K562 (cell line): ENCODE data around the gene MYO16. TPM values are rescaled to one million over a fixed set of nuclear protein-coding genes. Genes with fewer than 3 reads are reported as not detected.

Experiments used
- ATAC-seq: fragments of 200-7000 bp; cut with Tn5 transposase; 3 replicates; pipeline ENCODE4 v1.9.1; 2020; ENCODE audit warnings: moderate library complexity
- BruUV-seq: library from RNA; stranded (reverse); fragments of 400-500 nt; replicated peaks from 2 replicates; lab custom pipeline; 2021; lab: Mats Ljungman, UMichigan
- CTCF ChIA-PET: fragments of 300-600 bp; formaldehyde crosslinking; extraction: SDS; loops from one replicate; lab custom pipeline; 2021; ENCODE audit warnings: low intra/inter-chr PET ratio; lab: Yijun Ruan, JAX
- POLR2A ChIA-PET: fragments of 300-600, 350-650 bp; sonication (Branson Sonifier 250); formaldehyde crosslinking; extraction: SDS; loops from one replicate; lab custom pipeline; 2021; ENCODE audit warnings: antibody characterized with exemption, inconsistent platforms; lab: Yijun Ruan, JAX
- DNase-seq, 4 experiments: peaks; one replicate each; pipeline versions ENCODE4 v3.0.0 to v3.0.0-alpha.2; 2011 to 2018; ENCODE audit warnings: low spot score in 3 of 4, mixed read lengths in 3 of 4; ENCODE audit errors: extremely low read depth in 1 of 4
- FAIRE-seq: peaks from 2 replicates; lab custom pipeline; 2011; peaks lifted over from hg19 to GRCh38; lab: Jason Lieb, UNC
- H2AFZ ChIP-seq: 2 replicates; pipeline ENCODE4 v1.6.0; 2011; ENCODE audit warnings: low read depth, low read length, control low read depth, inconsistent platforms
- H3K27ac ChIP-seq: fragments of 200-600 bp; 3 replicates; pipeline ENCODE4 v1.8.0; 2011; ENCODE audit warnings: low read depth, mild to moderate bottlenecking, control low read depth, inconsistent platforms, low read length, moderate library complexity, mixed read lengths; ENCODE audit errors: extremely low read depth
- H3K27me3 ChIP-seq, 2 experiments: fragments of 300-600 bp in 1 of 2; 2 replicates in 1 of 2; 3 replicates in 1 of 2; pipeline versions ENCODE4 v1.6.0 to v1.8.0; 2011; ENCODE audit warnings: inconsistent platforms in 2 of 2, low read length in 2 of 2, mild to moderate bottlenecking in 1 of 2, mixed read lengths in 1 of 2, moderate library complexity in 1 of 2; ENCODE audit not compliant: control insufficient read depth in 2 of 2, insufficient read depth in 2 of 2
- H3K36me3 ChIP-seq: fragments of 300-600 bp; 3 replicates; pipeline ENCODE4 v1.8.0; 2011; ENCODE audit warnings: mild to moderate bottlenecking, low read length, inconsistent platforms; ENCODE audit not compliant: control insufficient read depth, insufficient read depth
- H3K4me1 ChIP-seq, 2 experiments: fragments of 200-600 bp in 1 of 2; replicated peaks in 1 of 2; 2 replicates in 1 of 2; 3 replicates in 1 of 2; pipeline versions ENCODE4 v1.5.1 to v1.8.0; 2011; ENCODE audit warnings: inconsistent platforms in 2 of 2, low read length in 2 of 2, mild to moderate bottlenecking in 1 of 2, mixed read lengths in 1 of 2, moderate library complexity in 1 of 2; ENCODE audit not compliant: control insufficient read depth in 2 of 2, insufficient read depth in 2 of 2
- H3K4me2 ChIP-seq: 2 replicates; pipeline ENCODE4 v1.6.1; 2011; ENCODE audit warnings: low read length, control low read depth, inconsistent platforms, mixed read lengths; ENCODE audit not compliant: insufficient read depth
- H3K4me3 ChIP-seq: fragments of 200-600 bp; sonication (generic), shearing (Covaris generic); 2 replicates; pipeline ENCODE4 v1.5.1; 2016; ENCODE audit warnings: control low read depth, inconsistent platforms
- H3K79me2 ChIP-seq: fragments of 200-600 bp; 3 replicates; pipeline ENCODE4 v1.8.0; 2011; ENCODE audit warnings: low read length, inconsistent platforms; ENCODE audit not compliant: control insufficient read depth, insufficient read depth
- H3K9ac ChIP-seq, 2 experiments: 2 replicates each; pipeline versions ENCODE4 v1.6.0 to v1.6.1; 2011; ENCODE audit warnings: low read depth in 2 of 2, low read length in 2 of 2, control low read depth in 1 of 2, inconsistent platforms in 1 of 2, mild to moderate bottlenecking in 1 of 2, mixed read lengths in 1 of 2; ENCODE audit not compliant: insufficient read depth in 1 of 2
- H3K9me1 ChIP-seq: one replicate; pipeline ENCODE4 v1.6.0; 2011; ENCODE audit warnings: inconsistent platforms, mild to moderate bottlenecking, low read length, moderate library complexity; ENCODE audit not compliant: control insufficient read depth, insufficient read depth
- H3K9me3 ChIP-seq: replicated peaks from 2 replicates; pipeline ENCODE4 v1.5.1; 2011; ENCODE audit warnings: low read depth, low read length, inconsistent platforms; ENCODE audit not compliant: control insufficient read depth, insufficient read depth
- H4K20me1 ChIP-seq: replicated peaks from 2 replicates; pipeline ENCODE4 v1.6.1; 2011; ENCODE audit warnings: low read length, inconsistent platforms, mixed read lengths; ENCODE audit not compliant: control insufficient read depth, insufficient read depth
- ASH1L ChIP-seq: fragments of 450-650 bp; IDR thresholded peaks from 2 replicates; pipeline ENCODE4 v1.6.1; 2018; ENCODE audit warnings: borderline replicate concordance, mild to moderate bottlenecking, low read depth; ENCODE audit not compliant: partially characterized antibody
- FOXO4 ChIP-seq: fragments of 450-650 bp; formaldehyde crosslinking; IDR thresholded peaks from 2 replicates; pipeline ENCODE4 v1.4.0; 2020; ENCODE audit warnings: mild to moderate bottlenecking, moderate library complexity
- GTF2B ChIP-seq: IDR thresholded peaks from 2 replicates; pipeline ENCODE4 v1.6.1; 2011; ENCODE audit not compliant: insufficient read length; ENCODE audit errors: extremely low read depth
- HLTF ChIP-seq: fragments of 450-650 bp; IDR thresholded peaks from 2 replicates; pipeline ENCODE4 v1.6.1; 2016
- HSF4 ChIP-seq: fragments of 250-450 bp; sonication (Bioruptor Pico); IDR thresholded peaks from 2 replicates; pipeline ENCODE4 v2.1.2; 2022; ENCODE audit warnings: mild to moderate bottlenecking, moderate library complexity, borderline replicate concordance
- NEUROD1 ChIP-seq: fragments of 150-350 bp; IDR thresholded peaks from 2 replicates; pipeline ENCODE4 v1.6.1; 2014; ENCODE audit warnings: borderline replicate concordance, low read length, low read depth; ENCODE audit not compliant: partially characterized antibody
- RBM25 ChIP-seq: fragments of 200-400 bp; formaldehyde crosslinking; IDR thresholded peaks from 2 replicates; pipeline ENCODE4 v1.6.1; 2018; ENCODE audit warnings: low read length, low read depth, moderate library complexity; ENCODE audit not compliant: severe bottlenecking
- TAF7 ChIP-seq: fragments of 450-650 bp; IDR thresholded peaks from 2 replicates; pipeline ENCODE4 v1.6.1; 2016; ENCODE audit warnings: missing genetic modification characterization, missing compliant biosample characterization
- ZBTB12 ChIP-seq: fragments of 250-450 bp; sonication (Bioruptor Pico); IDR thresholded peaks from 2 replicates; pipeline ENCODE4 v1.4.0; 2020
- ZNF140 ChIP-seq: fragments of 250-450 bp; sonication (Bioruptor Pico); IDR thresholded peaks from 2 replicates; pipeline ENCODE4 v1.8.0; 2021; ENCODE audit warnings: moderate library complexity, mild to moderate bottlenecking, inconsistent platforms
- ZSCAN32 ChIP-seq: fragments of 450-650 bp; formaldehyde crosslinking; IDR thresholded peaks from 2 replicates; pipeline ENCODE4 v1.4.0; 2020; ENCODE audit warnings: mild to moderate bottlenecking, moderate library complexity
- WGBS: fragments of 100-300 bp; shearing (Covaris generic); methylation state at CpG from one replicate; pipeline ENCODE4 v1.1.6; 2016; ENCODE audit warnings: low coverage, mixed read lengths; ENCODE audit not compliant: insufficient coverage; ENCODE audit errors: missing lambda C conversion rate; 5-methylcytosine and 5-hydroxymethylcytosine counted together
- in situ Hi-C: fragments of 300-500 bp; cut with MboI; formaldehyde crosslinking; loops from 4 replicates; pipeline ENCODE4 v1.15.0; 2018; ENCODE audit warnings: inconsistent platforms, mixed read lengths
- intact Hi-C: fragments of 100-400 bp; cut with micrococcal nuclease; formaldehyde crosslinking; loops from 2 replicates; pipeline ENCODE4 v1.14.2; 2022
- polyA plus RNA-seq, 8 experiments: library from polyadenylated mRNA; depleted of rRNA in 4 of 8; stranded (reverse) in 5 of 8; unstranded in 3 of 8; fragments of >200 nt; fragmentation: Nextera tagmentation in 2 of 8; fragmentation: Illumina TruSeq in 1 of 8; extraction: Ambion mirVana in 2 of 8; extraction: Trizol in 1 of 8; gene quantifications; 2 replicates each; pipeline versions ENCODE4 v1.2.1 to v1.2.3, GENCODE V29; 2011 to 2014; ENCODE audit warnings: inconsistent platforms in 1 of 8, missing spikeins in 1 of 8
- total RNA-seq, 7 experiments: library from RNA; depleted of rRNA in 6 of 7; stranded (reverse); fragments of >200 nt in 6 of 7; fragmentation: Illumina TruSeq in 2 of 7; extraction: Trizol in 2 of 7; gene quantifications; 2 replicates each; pipeline versions ENCODE4 v1.2.1 to v1.2.3, GENCODE V29; 2011 to 2021; ENCODE audit warnings: low replicate concordance in 1 of 7

The MYO16 gene
- total and polyA plus RNA-seq, 9 of the 15 experiments (the other 6 are each of a cell fraction or from before 2014, with no cell fraction given), result 4.3 to 45.7 (median 12.1) TPM

GRCh38 chr13:109227344-109227940, 598.0 kb downstream of the MYO16 start (continued):
- no peak for TF ChIP-seq GTF2B
- TF ChIP-seq RBM25, result no peak
- TF ChIP-seq ZSCAN32 (CRISPR knock-in tag), result no peak
- no peak for TF ChIP-seq HLTF

GRCh38 chr13:109228211-109228610, 598.8 kb downstream of the MYO16 start:
- H3K27me3 ChIP-seq, result no peaks in the 10 kb centered on the region
- TF ChIP-seq ZNF140 (no peak), NEUROD1 (no peak), ZBTB12 (CRISPR knock-in tag) (no peak), TAF7 (tag) (no peak), HSF4 (no peak), ASH1L (no peak), FOXO4 (no peak)
- TF ChIP-seq, all 486 proteins: peak for 0
- WGBS, result 0% methylated on average over 3 of the region's 3 CpGs
- Histone ChIP-seq H3K9me1 (no peaks in the 10 kb centered on the region), H3K4me2 (no peak overlapping the region), H3K9ac (no peak overlapping the region), H3K36me3 (no peaks in the 10 kb centered on the region), H3K27ac (no peak overlapping the region), H2AFZ (no peak overlapping the region), H3K79me2 (no peaks in the 10 kb centered on the region), H4K20me1 (no peaks in the 10 kb centered on the region), H3K9me3 (no peaks in the 10 kb centered on the region), H3K4me3 (no peak overlapping the region), H3K4me1 (no peaks in the 10 kb centered on the region)
- in situ Hi-C loops, result no loop called here
- ChIA-PET POLR2A (no interaction called here), CTCF (no interaction called here)
- intact Hi-C loops, result no loop called here
- FAIRE-seq (no peak), DNase-seq (no peak), ATAC-seq (no peak)
- BruUV-seq, result no TSS peak
